GM21367 (cell line): ENCODE results near the gene CRAMP1.

Experiments
- ATAC-seq: cut with Tn5 transposase; IDR thresholded peaks from one replicate; pipeline ENCODE4 v1.9.1; 2021; ENCODE audit not compliant: unreplicated experiment

The CRAMP1 gene

DNA sequence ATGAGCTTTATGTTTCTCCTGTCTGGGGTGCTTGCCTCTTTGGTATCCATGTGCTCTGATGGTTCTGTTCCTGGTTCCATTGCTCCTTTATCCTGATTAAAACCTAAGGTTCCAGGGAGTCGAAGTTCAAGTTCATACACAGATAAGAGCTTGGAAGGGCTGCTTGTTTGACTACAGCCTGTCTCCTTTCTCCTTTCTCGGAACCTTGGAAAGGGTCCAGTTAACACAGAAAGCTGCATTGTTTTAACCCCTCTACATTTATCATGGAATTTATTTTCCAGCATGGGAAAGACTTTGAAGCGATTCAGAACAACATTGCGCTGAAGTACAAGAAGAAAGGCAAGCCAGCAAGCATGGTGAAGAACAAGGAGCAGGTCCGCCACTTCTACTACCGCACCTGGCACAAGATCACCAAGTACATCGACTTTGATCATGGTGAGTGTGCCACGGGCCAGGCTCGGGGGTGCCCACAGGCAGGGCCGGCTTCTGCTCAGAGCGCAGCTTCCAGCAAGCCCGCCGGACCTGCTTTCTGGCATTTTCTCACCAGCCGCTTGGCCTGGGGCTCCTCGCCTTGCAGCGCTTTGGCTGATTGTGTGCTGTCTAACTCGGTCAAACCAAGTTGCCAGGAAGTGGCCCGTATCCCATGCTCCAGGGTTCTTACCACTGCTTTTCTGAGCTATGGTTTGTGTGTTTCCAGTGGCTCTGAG is 19.9 kb downstream of the CRAMP1 start:
- ATAC-seq: no peak

DNA sequence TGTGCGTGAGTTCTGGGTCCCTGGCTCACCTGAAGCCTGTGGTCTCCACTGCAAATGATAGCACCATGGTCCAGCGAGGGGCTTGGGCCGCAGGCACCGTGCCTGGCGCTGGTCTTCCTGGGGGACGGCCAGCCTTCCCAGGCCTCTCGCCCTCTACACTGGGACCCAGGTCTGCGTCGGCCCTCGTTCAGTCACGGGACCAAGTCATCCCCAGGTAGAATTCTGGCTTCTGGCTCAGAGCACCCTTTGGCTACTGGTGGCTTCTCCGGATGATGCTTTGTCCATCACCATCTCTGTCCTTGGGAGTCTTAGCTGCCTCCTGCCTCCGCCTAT is 20.4 kb downstream of the CRAMP1 start:
- no peak for ATAC-seq

DNA sequence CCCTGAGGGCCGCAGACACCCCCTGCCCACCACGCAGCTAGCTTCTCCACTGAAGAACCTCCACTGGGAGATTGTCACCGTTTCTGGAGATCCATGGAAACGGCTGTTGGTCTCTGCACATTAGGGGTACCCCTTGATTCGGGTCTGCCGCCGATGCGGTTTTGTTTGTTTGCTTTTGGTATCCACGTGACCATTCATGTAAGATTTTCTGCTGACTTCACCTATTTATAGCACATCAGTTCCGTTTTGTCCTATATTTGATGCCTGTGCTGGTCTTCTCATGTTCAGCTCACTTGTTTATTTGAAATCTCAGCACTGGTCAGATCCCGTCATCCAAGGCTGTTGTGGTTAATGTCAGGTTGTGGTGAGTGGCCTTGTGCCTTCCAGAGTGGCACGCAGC is 21.1 kb downstream of the CRAMP1 start:
- no peak for ATAC-seq

DNA sequence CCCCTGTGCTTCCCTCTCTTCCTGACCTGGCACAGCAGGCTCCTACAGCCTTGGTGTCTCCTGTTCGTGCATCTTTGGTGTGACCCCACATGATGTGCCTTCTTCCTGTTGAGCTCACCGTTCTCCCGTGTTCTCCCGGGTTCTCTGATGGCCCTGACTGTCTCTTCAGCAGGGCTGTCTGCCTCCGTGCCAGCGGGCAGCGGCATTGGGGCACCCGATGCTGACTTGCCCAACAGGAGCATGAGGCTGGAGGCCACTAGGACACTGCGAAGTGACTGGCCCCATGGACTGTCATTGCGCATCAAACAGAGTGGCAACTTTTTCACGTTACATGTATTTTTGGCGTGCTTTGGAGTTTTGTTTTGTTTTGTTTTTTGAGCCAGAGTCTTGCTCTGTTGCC is 22.4 kb downstream of the CRAMP1 start:
- ATAC-seq: no peak

DNA sequence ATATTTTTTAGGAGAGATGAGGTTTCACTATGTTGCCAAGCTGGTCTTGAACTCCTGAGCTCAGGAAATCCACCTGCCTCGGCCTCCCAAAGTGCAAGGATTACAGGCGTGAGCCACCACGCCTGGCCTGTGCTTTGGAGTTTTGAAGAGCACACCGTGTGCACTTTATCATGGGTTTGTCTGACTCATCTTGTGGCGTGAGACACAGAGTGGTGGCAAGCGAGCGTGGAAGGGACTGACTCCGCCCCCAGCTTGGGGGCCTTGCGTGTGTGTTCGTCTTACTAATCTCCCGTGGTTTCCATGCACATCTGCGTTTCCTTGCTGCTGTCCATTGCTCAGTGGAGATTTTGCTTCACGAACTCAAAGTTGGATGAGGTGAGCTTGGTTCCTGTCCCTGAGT is 22.9 kb downstream of the CRAMP1 start:
- no peak for ATAC-seq

DNA sequence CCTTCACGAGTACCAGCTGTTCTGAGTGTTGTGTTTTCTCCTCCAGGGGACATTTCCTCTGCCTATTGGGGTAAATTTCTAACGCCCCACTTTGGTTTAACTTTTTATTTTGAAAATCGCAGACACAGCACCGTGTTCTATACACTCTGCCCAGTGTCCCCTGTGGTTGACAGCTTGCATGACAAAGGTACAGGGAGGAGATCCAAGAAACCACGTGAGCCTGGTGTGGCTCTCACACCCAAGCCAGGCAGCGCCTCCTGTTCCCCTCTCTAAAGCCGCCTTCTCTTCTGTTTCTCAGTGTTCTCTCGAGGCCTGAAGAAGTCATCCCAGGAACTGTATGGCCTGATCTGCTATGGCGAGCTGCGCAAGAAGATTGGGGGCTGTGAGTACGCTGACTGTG is 25.4 kb downstream of the CRAMP1 start:
- no peak for ATAC-seq

DNA sequence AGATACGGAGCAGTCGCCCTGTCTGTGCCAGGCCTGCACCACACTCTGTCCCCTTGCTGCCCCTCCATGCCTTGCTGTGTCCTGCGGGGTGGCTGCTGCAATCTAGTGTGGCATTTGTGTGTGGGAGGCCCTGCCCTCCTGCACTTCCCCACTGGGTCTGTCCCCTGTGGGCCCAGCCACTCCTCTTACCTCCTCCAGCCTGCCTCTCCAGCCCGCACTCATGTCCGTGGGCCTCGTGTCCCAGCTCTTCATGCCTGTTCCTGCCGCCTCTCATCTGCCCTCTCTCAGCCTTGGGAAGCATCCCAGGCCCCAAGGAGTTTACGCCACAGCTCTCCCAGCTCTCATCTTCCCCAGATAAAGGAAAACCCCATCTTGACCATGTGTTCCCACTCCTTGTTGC is 26.6 kb downstream of the CRAMP1 start:
- ATAC-seq: no peak

DNA sequence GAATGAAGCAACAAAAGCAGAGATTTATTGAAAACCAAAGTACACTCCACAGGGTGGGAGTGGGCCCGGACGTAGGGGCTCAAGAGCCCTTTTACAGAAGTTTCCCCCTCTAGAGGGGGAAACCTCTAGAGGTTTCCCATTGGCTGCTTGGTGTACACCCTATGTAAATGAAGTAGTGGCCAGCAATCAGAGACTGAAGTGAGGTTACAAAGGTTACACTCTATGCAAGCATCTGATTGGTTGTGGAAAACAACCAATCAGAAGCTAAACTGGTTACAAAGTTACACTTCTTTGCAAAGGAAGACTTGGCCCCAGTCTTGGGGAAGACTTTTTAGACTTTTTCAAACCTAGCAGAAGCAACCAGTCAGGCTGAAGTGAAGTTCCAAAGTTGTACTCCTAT is 27.1 kb downstream of the CRAMP1 start:
- ATAC-seq: no peak

DNA sequence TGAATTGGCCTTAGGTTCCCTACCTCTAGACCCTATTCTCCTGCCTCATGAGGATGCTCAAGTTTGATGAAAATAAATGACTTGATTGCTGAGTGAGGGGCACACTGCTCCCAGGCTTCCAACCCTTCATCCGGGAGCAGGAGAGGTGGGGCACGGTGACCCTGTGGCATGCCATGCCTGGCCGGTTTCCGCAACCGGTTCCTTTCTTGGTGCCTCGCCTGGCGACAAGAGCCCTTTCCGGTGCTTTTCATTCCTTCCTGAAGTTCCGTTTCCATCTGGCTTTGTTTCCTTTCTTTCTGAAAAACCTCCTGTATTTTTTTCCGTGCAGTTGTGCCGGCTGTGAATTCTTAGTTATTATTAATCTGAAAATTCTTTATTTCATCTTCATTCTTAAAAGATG is 27.7 kb downstream of the CRAMP1 start:
- no peak for ATAC-seq

DNA sequence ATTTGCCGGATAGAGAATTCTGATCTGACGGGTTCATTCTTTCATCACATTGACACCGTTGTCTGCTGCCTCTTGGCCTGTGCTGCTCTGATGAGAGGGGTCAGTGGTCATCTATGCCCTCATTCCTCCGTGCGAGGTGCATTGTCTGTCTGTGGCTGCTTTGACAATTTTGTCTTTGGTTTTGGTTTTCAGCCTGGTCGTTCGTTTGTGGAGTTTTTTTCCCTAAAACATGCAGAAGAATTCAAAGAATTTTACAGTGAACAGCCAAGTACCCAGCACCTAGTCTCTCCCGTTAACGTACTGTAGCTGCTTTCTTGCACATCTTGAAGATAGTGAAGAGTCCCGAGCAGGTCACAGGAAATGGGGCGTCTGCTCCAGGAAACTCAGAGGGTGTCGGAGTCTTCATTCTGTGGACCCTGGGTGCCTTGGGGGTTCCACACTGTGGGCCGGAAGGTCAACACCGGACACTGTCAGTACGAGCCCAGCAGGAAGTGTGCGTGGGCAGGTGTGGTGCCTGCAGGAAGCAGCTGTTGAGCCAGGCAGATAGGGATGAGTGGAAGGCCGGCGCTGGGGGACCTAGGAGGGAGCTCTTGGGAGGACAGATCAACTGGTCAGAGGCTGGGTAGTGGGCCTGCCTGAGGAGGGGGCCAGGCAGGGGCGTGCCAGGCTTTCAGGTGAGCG is 28.2 kb downstream of the CRAMP1 start:
- no peak for ATAC-seq

DNA sequence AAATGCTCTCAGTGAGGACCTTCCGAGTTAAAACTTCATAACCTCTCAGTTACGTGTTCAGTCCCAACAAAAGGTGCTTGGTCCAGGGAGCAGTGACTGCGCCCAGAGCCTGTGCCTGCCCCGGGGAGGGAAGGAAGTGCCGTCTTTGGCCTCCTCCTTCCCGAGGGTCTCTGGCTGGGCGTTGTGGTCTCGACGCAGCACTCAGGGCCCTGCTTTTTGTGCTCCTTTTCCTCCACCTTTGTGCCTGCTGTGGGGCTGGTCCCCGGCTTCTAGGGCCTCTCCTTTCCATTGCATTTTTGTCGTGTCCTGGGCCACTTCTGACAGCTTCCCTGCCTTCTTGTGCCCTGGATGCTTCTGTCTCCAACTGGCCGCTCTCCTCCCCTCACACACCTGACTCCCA is 29.1 kb downstream of the CRAMP1 start:
- no peak for ATAC-seq

DNA sequence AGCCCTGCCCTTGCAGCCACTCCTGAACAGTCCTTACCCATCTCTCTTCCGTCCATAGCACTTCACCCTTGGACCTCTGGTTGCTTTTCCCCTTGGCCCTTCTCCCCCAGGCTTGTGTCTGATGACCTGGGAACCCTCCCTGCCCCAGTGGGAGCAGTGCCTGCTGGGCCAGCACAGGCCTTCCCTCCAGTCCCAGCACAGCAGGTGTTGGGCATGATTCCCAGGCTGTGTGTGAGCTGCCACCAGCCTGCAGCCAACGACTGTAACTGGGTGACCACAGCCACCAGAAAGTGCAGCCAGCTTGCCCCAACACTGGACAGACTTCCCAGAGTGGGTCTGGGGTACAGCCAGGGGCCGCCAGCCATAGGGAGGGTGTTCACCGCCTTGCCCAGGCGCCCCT is 30.0 kb downstream of the CRAMP1 start:
- ATAC-seq: no peak

DNA sequence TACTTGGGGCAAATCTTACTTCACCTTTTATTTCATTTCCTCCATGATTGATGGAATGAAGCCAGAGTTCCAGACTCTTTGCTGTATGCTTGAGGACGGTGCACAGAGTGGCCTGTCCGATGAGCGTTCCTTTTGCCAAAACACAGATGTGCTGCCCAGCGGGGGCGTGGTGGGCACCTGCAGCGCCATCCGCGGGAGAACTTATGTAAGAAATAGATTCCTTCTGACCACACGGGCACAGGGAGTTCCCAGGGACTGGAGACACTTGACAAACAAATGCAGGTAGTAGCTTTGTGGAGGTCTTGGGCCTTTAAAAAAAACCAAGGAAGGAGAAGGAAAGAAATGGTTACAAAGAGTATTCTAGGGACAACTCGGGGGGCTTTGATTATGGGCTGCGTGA is 30.6 kb downstream of the CRAMP1 start:
- no peak for ATAC-seq

DNA sequence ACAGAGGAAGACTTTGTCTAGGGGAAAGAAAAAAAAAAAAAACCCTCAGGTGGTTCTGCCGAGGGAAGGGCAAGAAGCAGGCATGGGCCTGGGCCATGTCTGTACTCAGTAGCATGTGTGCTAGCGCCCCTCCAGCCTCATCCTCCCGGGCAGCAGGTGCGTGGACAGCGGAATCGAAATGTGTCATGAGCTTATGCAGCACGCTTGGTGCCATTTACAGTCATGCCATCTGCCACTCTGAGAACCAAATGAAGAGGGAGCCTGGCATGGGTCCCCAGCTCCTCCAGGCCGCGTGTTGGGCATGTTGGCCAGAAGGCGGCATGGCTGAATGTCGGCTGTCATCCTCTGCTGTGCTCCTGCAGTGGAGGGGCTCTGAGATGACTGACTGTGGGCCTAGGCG is 31.4 kb downstream of the CRAMP1 start:
- no peak for ATAC-seq

DNA sequence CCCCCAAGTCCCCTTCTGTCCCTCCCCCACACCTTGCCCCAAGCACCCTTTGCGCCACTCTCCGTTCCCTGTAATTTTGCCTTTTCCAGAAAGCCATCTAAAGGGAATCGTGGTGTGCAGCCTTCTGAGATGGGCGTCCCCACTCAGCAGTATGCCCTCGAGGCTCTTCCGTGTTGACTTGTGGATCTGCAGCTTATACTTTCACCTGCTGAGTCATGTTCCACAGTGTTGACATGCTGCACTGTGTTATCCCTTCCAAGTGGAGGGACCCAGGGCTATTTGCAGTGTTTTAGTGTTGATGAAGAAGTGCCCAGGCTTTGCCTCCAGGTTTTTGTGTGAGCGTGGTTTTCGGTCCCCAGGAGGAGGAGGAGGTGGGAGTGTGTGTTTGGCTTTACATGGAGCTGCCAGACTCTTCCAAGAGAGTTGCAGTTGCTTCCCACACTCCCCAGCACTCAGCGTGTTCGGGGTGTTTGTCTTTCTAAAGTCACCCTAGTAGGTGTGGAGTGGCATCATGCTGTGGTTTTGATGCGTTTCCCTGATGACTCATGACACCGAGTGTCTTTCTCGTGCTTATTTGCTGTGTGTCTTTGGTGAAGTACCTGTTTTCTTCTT is 33.9 kb downstream of the CRAMP1 start:
- ATAC-seq: no peak

DNA sequence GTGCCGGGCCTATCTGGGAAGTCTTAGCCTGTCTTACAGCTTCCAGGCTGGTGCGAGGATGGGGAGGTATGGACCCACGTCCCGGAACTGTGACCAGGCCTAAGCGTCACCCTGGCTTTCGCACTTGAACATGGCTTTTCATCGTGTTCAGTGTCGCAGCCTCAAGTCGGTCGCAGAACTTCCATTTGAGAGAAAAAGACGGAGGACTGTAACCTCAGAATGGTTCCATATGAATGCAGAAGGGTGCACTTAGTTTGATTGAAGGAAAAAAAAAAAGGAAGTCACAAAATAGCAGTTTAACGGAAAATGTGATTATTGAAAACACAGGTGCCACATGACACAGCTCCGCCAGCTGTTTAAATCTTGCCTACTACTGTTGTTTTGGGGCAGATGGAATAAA is 35.7 kb downstream of the CRAMP1 start:
- no peak for ATAC-seq

DNA sequence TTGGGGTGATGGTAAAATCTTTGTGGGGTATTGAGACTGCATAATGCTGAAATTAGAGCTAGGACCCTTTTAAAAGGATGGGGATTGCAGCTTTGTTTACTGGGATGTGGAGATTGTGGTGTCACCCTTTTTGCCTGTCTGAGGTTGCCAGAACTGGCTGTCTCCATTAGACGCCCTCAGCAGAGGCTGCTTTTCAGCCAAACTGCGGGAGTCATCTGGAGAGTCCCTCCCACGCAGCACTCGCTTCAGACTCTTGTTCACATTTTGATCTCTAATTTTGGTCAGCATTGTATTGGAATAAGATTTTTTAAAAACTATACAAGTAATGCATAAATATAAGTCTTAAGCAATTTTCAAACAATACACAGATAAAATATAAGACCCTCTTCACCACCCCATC is 38.0 kb downstream of the CRAMP1 start:
- ATAC-seq: no peak

DNA sequence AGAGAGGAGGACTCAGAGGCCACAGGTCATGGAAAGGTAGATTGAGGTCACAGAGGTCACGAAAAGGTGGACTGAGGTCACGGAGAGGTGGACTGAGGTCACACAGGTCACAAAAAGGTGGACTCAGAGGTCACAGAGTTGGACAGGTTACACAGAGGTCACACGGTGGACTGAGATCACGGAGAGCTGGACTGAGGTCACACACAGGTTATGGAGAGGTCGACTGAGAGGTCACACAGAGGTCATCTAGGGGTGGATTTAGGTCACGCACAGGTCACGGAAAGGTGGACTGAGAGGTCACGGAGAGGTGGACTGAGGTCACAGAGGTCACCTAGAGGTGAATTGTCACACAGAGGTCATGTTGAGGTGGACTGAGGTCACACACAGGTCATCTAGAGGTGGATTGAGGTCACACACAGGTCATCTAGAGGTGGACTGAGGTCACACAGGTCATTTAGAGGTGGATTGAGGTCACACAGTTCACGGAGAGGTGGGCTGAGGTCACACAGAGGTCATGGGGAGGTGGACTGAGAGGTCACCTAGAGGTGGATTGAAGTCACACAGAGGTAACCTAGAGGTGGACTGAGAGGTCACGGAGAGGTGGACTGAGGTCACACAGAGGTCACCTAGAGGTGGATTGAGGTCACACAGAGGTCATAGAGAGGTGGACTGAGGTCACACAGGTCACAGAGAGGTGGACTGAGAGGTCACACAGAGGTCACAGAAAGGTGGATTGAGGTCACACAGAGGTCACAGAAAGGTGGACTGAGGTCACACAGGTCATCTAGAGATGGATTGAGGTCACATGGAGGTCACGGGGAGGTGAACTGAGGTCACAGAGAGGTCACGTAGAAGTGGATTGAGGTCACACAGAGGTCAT is 39.2 kb downstream of the CRAMP1 start:
- ATAC-seq: no peak

DNA sequence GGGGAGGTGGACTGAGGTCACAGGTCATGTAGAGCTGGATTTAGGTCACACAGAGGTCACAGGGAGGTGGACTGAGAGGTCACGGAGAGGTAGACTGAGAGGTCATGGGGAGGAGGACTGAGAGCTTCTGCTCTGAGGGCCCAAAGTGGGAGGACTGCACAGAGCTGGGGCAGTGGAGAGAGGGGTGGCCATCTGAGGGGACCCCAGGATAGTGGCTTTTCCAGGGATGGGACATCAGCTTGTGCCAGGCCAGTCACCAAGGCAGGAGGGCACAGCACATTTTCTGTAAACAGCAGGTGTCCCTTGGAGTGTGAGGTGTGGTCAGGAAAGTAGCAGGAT is 39.8 kb downstream of the CRAMP1 start:
- ATAC-seq: no peak

DNA sequence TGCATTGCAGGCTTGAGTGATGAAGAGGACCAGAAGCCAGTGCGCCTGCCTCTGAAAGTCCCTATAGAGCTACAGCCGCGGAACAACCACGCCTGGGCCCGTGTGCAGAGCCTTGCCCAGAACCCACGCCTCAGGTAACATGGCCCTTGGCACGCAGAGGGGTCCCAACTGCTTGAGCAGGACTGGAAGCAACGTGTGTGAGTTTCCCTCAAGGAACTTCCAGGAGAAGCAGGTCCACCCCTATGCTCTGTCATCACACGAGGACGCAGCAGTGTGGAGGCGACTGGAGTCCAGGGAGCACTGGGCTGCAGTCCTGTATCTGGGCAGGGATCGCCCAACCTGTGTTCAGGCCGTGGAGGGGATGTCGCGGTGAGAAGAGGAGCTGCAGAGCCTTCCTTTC is 40.9 kb downstream of the CRAMP1 start:
- ATAC-seq: no peak

DNA sequence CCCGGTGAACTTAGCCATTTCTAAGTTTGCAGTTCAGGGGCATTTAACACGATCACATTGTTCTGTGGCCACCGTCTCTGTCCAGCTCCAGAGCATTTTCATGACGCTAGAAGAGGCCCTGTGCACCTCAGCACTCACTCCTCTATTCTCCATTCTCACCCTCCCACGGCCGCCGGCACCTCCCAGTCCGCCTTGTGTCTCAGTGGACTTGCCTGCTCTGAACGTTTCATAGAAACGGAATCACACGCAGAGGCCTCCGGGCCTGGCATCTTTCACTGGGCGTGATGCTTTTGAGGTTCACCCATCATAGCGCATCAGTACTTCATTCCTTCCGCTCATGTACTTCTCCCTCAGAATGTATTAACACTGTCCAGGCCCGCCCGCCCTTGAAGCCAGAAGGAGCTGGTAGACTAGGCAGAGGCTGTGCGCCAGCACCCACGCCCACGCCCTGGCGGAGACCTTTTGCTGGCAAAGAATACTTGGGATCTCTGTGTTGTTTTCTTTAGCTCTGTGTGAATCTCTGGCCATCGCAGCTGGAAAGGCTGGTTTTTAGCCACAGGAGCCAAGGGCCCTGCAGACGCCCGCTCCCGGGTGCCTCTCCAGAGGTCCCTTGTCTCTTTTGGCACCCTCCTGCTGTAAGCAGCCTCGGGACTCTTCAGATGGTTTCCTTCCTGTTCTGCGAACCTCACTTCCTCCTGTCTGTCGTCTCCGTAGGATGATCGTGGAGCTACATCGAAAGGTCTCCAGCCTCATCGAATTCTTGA is 42.5 kb downstream of the CRAMP1 start:
- ATAC-seq: no peak
